A549 (cell line): Measurements from ENCODE around the gene CDC42EP4.

Experiments used
- KDM1A ChIP-seq: fragments of 200-600 bp; sonication (generic); IDR thresholded peaks from 2 replicates; pipeline ENCODE4 v1.6.1; 2016; ENCODE audit warnings: low read depth, mild to moderate bottlenecking
- MAFK ChIP-seq: fragments of 450-650 bp; IDR thresholded peaks from 2 replicates; pipeline ENCODE4 v1.6.1; 2014; ENCODE audit not compliant: partially characterized antibody
- RNF2 ChIP-seq: fragments of 200-600 bp; sonication (generic); IDR thresholded peaks from 2 replicates; pipeline ENCODE4 v1.6.1; 2016; ENCODE audit warnings: low read depth, mild to moderate bottlenecking, antibody characterized with exemption, moderate library complexity, borderline replicate concordance
- SREBF2 ChIP-seq: fragments of 450-650 bp; IDR thresholded peaks from 2 replicates; pipeline ENCODE4 v1.6.1; 2014; ENCODE audit warnings: mild to moderate bottlenecking, moderate library complexity
- TF ChIP-seq, protein P1 (sequence below): fragments of >200 bp; sonication (Bioruptor Twin); formaldehyde crosslinking; IDR thresholded peaks from 3 replicates; pipeline ENCODE4 v1.5.1; 2016
- TF ChIP-seq, protein P2 (sequence below): fragments of 450-650 bp; IDR thresholded peaks from 2 replicates; pipeline ENCODE4 v1.6.1; 2014; ENCODE audit warnings: antibody characterized with exemption

DNA sequence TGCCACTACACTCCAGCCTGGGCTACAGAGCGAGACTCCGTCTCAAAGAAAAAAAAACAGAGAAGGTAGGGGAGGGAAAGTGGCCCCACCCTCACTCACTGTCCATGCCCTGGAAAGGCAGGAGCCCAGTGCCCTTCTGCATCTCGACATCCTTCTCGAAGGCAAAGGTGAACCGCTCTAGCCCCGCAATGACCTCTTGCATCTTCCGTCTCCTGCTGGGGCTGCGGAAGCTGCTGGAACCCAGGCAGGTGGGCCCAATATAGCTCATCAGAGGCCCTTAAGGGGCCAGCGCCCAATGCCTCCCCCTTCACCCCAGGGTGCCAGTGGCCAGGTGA lies 50.2 kb downstream of the CDC42EP4 start, which contains the start of gene CPSF4L:
- TF ChIP-seq RNF2 (no peak), SREBF2 (no peak), KDM1A (no peak), MAFK (no peak)
- TF ChIP-seq, protein P1, sequence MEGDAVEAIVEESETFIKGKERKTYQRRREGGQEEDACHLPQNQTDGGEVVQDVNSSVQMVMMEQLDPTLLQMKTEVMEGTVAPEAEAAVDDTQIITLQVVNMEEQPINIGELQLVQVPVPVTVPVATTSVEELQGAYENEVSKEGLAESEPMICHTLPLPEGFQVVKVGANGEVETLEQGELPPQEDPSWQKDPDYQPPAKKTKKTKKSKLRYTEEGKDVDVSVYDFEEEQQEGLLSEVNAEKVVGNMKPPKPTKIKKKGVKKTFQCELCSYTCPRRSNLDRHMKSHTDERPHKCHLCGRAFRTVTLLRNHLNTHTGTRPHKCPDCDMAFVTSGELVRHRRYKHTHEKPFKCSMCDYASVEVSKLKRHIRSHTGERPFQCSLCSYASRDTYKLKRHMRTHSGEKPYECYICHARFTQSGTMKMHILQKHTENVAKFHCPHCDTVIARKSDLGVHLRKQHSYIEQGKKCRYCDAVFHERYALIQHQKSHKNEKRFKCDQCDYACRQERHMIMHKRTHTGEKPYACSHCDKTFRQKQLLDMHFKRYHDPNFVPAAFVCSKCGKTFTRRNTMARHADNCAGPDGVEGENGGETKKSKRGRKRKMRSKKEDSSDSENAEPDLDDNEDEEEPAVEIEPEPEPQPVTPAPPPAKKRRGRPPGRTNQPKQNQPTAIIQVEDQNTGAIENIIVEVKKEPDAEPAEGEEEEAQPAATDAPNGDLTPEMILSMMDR: no peak
- TF ChIP-seq, protein P2, sequence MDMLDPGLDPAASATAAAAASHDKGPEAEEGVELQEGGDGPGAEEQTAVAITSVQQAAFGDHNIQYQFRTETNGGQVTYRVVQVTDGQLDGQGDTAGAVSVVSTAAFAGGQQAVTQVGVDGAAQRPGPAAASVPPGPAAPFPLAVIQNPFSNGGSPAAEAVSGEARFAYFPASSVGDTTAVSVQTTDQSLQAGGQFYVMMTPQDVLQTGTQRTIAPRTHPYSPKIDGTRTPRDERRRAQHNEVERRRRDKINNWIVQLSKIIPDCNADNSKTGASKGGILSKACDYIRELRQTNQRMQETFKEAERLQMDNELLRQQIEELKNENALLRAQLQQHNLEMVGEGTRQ: no peak
